Fibroblast of villous mesenchyme (primary cell): ENCODE data around the gene CIC. TPM values are rescaled to one million over a fixed set of nuclear protein-coding genes. Genes with fewer than 3 reads are reported as not detected.

Experiments
- DNase-seq: peaks from one replicate; pipeline ENCODE4 v3.0.0-alpha.2; 2010; ENCODE audit warnings: low read depth
- H3K4me3 ChIP-seq: 2 replicates; pipeline ENCODE4 v1.5.1; 2011; ENCODE audit warnings: low read depth, mild to moderate bottlenecking, low read length
- CTCF ChIP-seq: IDR thresholded peaks from 2 replicates; pipeline ENCODE4 v1.5.1; 2012; ENCODE audit warnings: low read depth, mild to moderate bottlenecking, low read length; ENCODE audit not compliant: insufficient read depth
- total RNA-seq: library from RNA; depleted of rRNA; stranded (reverse); fragments of >200 nt; gene quantifications from 2 replicates; pipeline ENCODE4 v1.2.3, GENCODE V29; 2012

CIC gene
- total RNA-seq, 1 donor = 23.7 TPM

GRCh38 chr19:42247640-42248199 is 21.3 kb upstream of the CIC start:
- TF ChIP-seq CTCF = no peak
- DNase-seq = no peak
- H3K4me3 ChIP-seq = no peak overlapping the region

- DNase-seq = no peak
- no peak overlapping the region for H3K4me3 ChIP-seq
- TF ChIP-seq CTCF = no peak
Observed at GRCh38 chr19:42248270-42249148, 20.5 kb upstream of the CIC start.

GRCh38 chr19:42249149-42249750 is 19.8 kb upstream of the CIC start:
- DNase-seq = no peak

GRCh38 chr19:42249769-42250168 is 19.3 kb upstream of the CIC start:
- H3K4me3 ChIP-seq = no peak overlapping the region
- no peak for TF ChIP-seq CTCF
- no peak for DNase-seq

More at GRCh38 chr19:42249149-42249750, 19.8 kb upstream of the CIC start:
- H3K4me3 ChIP-seq = no peak overlapping the region
- no peak for TF ChIP-seq CTCF

- H3K4me3 ChIP-seq = no peak overlapping the region
- no peak for DNase-seq
- no peak for TF ChIP-seq CTCF
Observed at GRCh38 chr19:42250183-42250665, 18.8 kb upstream of the CIC start.

- peak; percentile 52 for DNase-seq
- H3K4me3 ChIP-seq = peak overlapping the region; percentile 15
- TF ChIP-seq CTCF = no peak
Observed at GRCh38 chr19:42250666-42251531, 18.2 kb upstream of the CIC start.
